Measurements from ENCODE around the gene KBTBD4.

GRCh38 chr11:47615249-47615648 lies 36.5 kb upstream of the KBTBD4 start:
- TF ChIP-seq POLR2AphosphoS5 (IDR thresholded peaks at IDR 0.05; ENCODE audit: low read depth, low read length) (no peak), POLR2A (IDR thresholded peaks at IDR 0.05; ENCODE audit: control extremely low read depth in 1 of 2, low read depth in 2 of 2, low read length in 2 of 2) (no peak), HDAC6 (IDR thresholded peaks at IDR 0.05; ENCODE audit: low read depth, low read length) (no peak), YY1 (IDR thresholded peaks at IDR 0.05; ENCODE audit: low read depth, low read length) (no peak), RNF2 (IDR thresholded peaks at IDR 0.05; ENCODE audit: borderline replicate concordance, low read depth, low read length, missing control alignments, poor library complexity, severe bottlenecking) (no peak), BACH1 (IDR thresholded peaks at IDR 0.05; ENCODE audit: low read length) (no peak), CHD2 (IDR thresholded peaks at IDR 0.05; ENCODE audit: low read length) (no peak), CTCF (IDR thresholded peaks at IDR 0.05; ENCODE audit: control extremely low read depth in 1 of 3, insufficient read depth in 1 of 3, low read depth in 1 of 3, low read length in 3 of 3) (no peak), NANOG (IDR thresholded peaks at IDR 0.05; ENCODE audit: insufficient read depth, low read depth, low read length, poor library complexity, severe bottlenecking) (no peak)
